GM12801 (cell line): ENCODE results near the gene NIM1K.

Source experiments
- TF ChIP-seq, protein P1 (sequence below): IDR thresholded peaks from one replicate; pipeline ENCODE4 v1.5.1; 2011; ENCODE audit warnings: control low read depth; ENCODE audit not compliant: insufficient read length; ENCODE audit errors: extremely low read depth

Gene NIM1K

DNA sequence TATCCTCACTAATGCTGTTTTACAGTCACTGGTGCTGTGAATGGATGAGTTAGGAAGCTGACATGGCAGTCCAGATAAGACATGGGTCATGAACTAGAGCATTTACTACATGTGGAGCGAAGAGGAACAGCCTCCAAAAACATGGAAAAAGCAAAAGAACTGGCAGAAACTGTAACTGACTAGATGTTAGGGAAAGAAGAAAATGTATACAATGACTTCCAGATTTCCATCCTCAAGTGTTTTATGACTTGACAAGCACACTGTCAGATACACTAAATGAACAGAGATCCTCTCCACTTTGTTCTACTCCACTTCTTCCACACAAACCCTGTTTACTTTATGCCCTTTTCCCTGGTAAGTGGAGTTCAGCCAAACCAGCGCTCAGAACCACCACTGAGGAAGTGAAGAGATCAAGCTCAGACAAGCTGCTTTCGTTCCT, 109.6 kb downstream of the NIM1K start:
- TF ChIP-seq, protein P1, sequence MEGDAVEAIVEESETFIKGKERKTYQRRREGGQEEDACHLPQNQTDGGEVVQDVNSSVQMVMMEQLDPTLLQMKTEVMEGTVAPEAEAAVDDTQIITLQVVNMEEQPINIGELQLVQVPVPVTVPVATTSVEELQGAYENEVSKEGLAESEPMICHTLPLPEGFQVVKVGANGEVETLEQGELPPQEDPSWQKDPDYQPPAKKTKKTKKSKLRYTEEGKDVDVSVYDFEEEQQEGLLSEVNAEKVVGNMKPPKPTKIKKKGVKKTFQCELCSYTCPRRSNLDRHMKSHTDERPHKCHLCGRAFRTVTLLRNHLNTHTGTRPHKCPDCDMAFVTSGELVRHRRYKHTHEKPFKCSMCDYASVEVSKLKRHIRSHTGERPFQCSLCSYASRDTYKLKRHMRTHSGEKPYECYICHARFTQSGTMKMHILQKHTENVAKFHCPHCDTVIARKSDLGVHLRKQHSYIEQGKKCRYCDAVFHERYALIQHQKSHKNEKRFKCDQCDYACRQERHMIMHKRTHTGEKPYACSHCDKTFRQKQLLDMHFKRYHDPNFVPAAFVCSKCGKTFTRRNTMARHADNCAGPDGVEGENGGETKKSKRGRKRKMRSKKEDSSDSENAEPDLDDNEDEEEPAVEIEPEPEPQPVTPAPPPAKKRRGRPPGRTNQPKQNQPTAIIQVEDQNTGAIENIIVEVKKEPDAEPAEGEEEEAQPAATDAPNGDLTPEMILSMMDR: no peak

DNA sequence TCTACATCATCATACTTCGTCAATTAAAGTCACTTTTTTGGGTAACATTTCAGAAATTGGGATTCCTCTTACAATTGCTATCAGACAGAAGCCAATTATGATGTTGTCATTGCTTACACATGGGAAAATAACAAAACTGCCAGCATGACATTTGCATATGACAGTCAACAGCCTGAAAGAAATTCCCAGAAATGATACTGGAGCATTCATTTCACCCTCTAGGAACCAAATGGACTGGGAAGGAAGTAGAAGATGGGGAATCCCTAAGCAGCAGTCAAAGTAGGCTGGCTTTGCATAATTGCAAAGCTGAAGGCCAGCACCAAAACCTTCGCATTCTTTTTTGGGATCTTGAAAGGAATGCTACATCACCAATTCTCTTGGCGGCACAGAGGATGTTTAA, 110.5 kb downstream of the NIM1K start:
- TF ChIP-seq, protein P1: no peak

DNA sequence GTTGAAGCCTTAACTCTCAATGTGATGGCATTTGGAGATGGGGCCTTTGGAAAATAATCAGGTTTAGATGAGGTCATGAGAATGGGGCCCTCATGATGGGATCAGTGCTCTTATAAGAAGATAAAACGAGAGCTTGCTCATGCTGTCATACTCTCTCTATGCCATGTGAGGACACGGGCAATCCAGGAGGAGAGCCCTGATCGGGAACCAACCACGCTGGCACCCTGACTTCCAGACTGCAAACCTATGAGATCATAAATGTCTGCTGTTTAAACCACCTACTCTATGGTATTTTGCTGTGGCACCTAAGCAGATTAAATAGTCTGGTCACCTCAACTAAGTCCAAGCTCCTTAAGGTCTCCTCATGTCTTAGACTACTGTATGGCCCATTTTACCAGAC, 111.2 kb downstream of the NIM1K start:
- TF ChIP-seq, protein P1: no peak

DNA sequence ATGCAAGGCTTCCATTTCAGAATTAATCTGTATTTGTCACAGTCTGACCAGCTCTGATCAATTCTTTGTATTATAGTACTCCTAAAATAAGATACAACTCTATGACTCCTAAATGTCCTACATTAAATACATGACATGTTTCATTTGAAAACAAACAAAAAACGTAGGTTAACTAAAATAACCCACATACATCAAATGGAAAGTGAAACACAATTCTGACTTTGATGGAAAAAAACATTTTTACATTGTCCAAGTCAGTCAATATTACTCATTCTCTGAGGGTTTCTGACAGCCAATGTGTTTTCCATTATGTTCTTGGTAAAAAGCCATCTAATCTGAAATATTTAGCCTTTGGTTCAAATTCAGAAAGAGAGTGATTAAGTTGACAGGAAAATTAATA, 112.5 kb downstream of the NIM1K start:
- TF ChIP-seq, protein P1: no peak

DNA sequence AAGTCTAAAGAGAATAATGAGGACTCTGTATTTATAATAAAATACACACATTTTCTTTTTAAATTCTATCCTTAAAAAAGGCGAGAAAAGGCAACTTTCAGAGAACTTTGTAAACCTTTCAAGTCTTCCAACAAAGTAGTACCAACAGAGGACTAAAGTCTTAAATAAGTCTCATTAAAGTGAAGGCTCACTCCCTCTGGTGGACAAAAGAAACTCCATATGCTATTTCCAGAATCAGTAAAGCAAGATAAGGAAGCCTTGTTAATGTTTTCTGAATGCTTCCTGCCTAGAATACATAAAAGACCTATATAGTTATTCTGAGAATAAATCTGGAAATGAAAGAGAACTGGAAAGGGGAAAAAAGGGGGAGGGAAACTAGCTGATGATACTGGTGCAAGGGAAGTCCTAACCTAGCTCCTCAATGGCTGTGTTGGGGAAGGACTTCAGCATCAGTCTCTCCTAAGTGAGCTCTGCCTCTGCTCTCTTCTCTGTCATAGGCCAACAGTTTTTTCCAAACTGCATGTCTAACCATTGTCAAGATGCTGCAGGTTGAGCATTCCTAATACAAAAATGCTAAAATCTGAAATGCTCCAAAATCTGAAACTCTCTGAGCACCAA, 114.0 kb downstream of the NIM1K start:
- TF ChIP-seq, protein P1: no peak

DNA sequence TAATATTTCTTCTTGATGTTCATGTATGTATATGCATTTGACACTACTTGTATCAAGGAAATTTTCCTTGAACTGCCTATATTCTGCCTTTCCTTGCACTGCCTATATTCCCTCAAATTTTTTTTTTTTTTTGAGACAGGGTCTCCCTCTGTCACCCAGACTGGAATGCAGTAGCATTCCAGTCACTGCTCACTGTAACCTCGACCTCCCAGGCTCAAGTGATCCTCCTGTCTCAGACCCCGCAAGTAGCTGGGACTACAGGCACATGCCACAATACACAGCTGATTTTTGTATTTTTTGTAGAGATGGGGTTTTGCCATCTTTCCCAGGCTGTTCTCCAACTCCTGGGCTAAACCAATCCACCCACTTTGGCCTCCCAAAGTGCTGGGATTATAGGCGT, 117.1 kb downstream of the NIM1K start:
- TF ChIP-seq, protein P1: no peak

DNA sequence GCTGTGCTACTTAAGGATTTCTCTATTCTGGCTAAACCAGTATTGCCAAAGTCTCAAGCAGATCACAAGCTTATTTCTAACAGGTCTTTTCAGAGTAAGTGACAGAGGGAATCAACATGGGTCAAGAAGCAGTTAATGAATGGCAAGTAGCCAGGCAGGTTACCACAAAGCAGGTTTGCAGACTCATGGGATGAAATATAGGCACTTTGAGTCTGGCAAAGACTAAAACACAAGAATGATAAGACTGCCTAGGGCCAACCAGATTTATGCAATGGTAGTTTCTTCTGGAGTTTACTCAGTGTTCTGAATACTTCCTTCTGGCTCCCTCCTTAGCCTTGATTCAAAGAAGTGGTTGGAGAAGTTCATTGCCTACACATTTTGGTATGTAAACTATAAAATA, 117.6 kb downstream of the NIM1K start:
- TF ChIP-seq, protein P1: no peak
